AG10803 (cell line): Measurements from ENCODE around the gene COQ2.
A peak's percentile ranks its signal among the peaks of the same experiment; 100 is the strongest.

Experiments
- DNase-seq: peaks from one replicate; pipeline ENCODE4 v3.0.0; 2010; ENCODE audit warnings: low read depth
- H3K4me3 ChIP-seq: 2 replicates; pipeline ENCODE4 v1.5.1; 2011; ENCODE audit warnings: mild to moderate bottlenecking, low read length, control low read depth
- CTCF ChIP-seq: conservative IDR thresholded peaks from 2 replicates; pipeline ENCODE4 v1.5.1; 2011; ENCODE audit warnings: mild to moderate bottlenecking, low read length, control low read depth, inconsistent platforms

Gene COQ2

GRCh38 chr4:83267121-83267829, 17.3 kb downstream of the COQ2 start:
- DNase-seq, result peak; percentile 26
- TF ChIP-seq CTCF, result no peak
- H3K4me3 ChIP-seq, result no peak overlapping the region

GRCh38 chr4:83266689-83267088, 17.9 kb downstream of the COQ2 start:
- no peak for TF ChIP-seq CTCF
- no peak for DNase-seq
- no peak overlapping the region for H3K4me3 ChIP-seq

GRCh38 chr4:83263106-83263505, 21.5 kb downstream of the COQ2 start:
- H3K4me3 ChIP-seq, result no peak overlapping the region
- TF ChIP-seq CTCF, result no peak
- DNase-seq, result no peak

- no peak for TF ChIP-seq CTCF
- H3K4me3 ChIP-seq, result no peak overlapping the region
- DNase-seq, result no peak
Measured at GRCh38 chr4:83262682-83263081, 21.9 kb downstream of the COQ2 start.

GRCh38 chr4:83261307-83261706, 23.3 kb downstream of the COQ2 start:
- H3K4me3 ChIP-seq, result no peak overlapping the region
- TF ChIP-seq CTCF, result no peak
- no peak for DNase-seq

- no peak for TF ChIP-seq CTCF
- peak; percentile 25 for DNase-seq
Measured at GRCh38 chr4:83259586-83259985, 25.0 kb downstream of the COQ2 start.

GRCh38 chr4:83258461-83258860, 26.1 kb downstream of the COQ2 start:
- no peak for TF ChIP-seq CTCF
- peak; percentile 32 for DNase-seq
- no peak overlapping the region for H3K4me3 ChIP-seq

More at GRCh38 chr4:83259586-83259985, 25.0 kb downstream of the COQ2 start:
- no peak overlapping the region for H3K4me3 ChIP-seq
